HG02981 (cell line): Measurements from ENCODE around the gene SLC37A3.
"Not testable (repeated sequence)": the region's sequence is repeated elsewhere in the genome, so short reads cannot be mapped to it uniquely, and the experiment has no call there.

Experiments
- ATAC-seq: cut with Tn5 transposase; IDR thresholded peaks from one replicate; pipeline ENCODE4 v1.9.1; 2021; ENCODE audit warnings: mild to moderate bottlenecking, moderate library complexity; ENCODE audit not compliant: unreplicated experiment

Gene SLC37A3, protein sequence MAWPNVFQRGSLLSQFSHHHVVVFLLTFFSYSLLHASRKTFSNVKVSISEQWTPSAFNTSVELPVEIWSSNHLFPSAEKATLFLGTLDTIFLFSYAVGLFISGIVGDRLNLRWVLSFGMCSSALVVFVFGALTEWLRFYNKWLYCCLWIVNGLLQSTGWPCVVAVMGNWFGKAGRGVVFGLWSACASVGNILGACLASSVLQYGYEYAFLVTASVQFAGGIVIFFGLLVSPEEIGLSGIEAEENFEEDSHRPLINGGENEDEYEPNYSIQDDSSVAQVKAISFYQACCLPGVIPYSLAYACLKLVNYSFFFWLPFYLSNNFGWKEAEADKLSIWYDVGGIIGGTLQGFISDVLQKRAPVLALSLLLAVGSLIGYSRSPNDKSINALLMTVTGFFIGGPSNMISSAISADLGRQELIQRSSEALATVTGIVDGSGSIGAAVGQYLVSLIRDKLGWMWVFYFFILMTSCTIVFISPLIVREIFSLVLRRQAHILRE

DNA sequence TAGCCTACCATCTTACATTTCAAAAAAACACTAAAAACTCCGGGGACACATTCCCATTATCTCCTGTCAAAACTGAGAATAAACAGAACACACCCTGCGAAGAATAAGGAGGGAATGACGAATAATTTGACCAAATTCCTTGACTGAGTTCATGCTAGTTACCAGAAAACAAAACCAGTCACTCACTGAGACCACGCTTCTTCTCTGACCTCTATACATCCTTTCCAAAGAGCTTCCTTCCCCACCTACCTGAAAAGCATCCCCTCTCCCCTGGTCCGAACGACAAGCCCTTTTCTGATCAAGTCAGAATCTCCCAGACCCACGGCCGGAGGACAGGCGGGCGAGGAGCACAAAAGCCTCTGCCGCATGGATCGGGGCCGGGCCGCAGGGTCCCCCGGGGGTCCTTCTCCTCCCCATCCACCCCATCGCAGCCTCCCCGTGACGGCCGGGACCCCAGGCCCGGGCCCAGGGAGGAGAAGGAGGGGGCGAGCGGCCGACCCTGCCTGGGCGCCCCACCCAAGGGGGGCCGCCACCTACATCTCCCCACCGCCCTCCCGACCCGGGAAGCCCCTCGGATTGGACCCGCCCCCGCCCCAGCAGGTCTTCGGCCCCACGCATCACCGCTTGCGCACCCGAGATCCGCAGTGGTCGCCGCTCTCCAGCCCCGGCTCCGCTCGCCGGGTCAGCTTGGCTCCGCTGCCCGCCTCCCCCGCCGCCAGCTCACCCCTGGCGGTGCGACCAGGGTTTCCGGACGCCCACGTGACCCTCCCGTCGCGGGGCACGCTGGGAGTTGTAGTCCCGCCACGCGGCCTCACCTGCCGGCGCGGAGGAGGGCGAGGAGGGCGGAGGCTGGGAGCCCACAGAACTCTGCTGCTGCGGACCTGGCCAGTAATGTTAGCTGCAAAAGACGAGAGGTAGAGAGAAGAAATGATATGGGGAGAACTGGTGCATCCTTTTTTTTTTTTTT lies at the start of gene SLC37A3:
SLC37A3 (minus strand) TSS at position 747 of the 967 bp plus-strand sequence. CDS start 16,004 bp downstream, outside the sequence.
- peak; percentile 99 for ATAC-seq

DNA sequence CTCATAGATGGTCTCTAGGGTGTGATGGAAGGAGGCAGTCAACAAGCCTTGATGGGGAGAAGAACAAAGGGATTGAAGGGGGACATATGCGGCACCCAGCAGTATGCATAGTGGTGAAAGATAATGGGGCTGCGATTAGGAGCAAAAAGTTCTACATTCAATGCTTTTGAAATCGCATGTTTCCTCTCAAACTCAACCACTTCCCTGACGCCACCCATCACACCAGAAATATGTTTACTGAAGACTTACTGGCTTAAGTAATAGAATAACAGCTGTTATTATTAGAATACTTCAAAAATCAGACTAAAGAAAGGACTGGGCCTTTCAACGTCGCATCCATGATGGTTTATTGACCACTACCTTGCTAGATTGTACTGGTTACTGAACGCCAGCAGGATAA lies 49.5 kb upstream of the SLC37A3 start:
- ATAC-seq, result no peak

DNA sequence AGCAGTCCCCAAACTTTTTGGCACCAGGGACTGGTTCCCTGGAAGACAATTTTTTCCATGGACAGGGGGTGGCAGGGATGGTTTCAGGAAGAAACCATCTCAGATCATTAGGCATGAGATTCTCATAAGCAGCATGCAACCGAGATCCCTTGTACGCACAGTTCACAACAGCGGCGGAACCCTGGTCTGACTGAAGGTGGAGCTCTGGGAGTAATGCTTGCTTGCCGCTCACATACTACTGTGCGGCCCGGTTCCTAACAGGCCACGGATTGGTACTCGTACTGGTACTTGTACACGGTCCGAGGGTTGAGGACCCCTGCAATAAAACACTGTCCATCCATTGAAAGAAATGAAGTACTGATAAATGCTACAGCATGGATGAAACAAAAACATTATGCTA lies 48.1 kb upstream of the SLC37A3 start:
- ATAC-seq, result no peak

DNA sequence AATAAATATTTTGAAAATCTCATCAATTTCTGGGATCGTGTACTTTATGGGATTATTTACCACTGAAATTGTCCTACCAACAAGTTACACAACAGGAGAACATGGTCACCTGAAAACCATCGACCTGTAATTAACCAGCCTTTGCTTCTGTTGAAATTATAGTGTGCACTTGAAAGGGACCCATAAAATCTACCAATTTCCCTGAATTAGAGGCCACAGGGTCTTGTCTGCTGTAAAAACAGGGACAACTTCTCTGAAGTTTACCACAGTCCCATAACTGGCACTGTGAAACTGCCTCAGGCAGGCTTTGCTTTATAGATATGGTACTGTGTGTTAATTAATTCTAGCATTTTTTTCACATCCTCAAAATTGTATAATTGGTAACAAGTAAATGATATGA lies 43.2 kb upstream of the SLC37A3 start:
- ATAC-seq, result no peak

DNA sequence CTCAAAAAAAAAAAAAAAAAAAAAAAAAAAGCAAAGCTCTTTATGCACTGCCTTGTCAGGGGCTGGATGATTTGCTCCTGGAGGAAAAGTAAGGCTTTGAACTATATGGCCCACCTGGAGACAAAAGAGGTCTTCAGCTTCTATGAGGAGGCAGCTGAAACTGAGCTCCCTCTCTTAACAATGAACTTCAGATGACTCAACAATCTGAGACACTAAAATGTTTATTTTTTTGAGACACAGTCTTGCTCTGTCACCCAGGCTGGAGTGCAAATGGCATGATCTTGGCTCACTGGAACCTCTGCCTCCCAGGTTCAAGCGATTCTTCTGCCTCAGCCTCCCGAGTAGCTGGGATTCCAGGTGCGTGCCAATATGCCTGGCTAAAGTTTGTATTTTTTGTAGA lies 42.3 kb upstream of the SLC37A3 start:
- ATAC-seq, result no peak

DNA sequence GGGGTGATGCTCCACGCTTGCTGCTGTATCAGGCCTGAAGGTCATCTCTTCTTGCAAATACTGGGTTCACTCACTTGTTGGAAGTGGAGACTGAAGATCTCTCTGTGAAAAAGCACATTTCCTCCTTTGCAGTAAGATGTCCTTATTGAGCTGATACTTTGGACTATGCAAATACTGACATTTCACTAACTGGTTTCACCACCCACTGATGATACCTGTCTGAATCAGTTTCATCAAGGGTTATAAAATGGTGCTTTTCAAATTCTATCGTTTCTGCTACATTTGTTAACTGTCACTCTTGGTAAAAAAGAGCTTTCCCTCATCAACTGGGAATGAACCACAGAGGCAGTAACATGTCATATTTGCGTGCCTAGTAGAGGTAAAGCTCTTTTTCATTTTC lies 41.0 kb upstream of the SLC37A3 start:
- no peak for ATAC-seq

DNA sequence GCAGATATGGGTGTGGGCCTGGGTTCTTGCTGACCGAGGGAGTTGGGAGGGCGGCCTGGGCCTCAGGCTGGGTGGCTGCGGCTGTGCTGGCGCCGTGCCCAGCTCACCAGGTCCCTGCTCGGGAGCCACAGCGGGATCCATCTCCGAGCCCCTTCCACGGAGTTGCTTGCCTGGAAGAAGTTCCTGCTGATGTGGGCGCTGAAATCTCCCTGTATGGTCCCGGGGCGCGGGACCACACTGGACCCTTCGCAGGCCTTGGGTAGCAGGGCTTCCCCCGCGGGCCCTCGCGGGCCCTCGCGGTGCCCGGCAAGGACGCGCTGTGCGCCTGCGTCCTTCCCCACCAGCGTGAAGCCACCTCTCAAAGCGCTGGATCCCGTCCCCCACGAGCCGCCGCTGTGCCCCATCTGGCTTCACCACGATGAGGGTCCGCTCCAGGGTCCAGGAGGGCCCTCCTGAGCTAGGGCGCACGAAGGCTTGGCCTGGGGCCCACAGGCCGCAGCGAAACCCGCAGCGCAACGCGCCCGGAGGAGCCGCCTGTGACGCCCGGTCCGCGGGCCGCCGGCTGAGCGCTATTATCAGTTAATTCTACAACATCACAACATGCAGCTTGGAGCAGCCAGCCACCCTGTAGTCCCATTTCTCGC lies 37.0 kb upstream of the SLC37A3 start:
- ATAC-seq, result no peak

DNA sequence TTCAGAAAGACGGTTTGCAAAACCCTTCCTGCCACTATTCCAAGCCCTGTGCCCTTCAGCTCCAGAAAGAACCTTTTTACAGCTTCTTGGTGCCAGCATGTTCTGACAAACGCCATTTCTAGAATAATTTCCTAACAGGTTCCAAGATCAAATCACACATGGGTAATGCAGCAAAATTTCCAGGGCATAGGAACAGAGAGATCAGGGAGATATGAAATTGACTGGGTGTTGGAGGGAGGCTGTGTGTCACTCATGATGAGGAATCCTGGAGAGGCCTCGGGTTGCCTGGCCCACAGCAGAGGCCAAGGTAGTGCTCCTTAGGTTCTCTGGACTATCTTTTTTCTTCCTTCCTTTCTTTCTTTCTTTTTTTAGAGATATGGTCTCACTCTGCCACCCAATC lies 35.1 kb upstream of the SLC37A3 start:
- no peak for ATAC-seq

DNA sequence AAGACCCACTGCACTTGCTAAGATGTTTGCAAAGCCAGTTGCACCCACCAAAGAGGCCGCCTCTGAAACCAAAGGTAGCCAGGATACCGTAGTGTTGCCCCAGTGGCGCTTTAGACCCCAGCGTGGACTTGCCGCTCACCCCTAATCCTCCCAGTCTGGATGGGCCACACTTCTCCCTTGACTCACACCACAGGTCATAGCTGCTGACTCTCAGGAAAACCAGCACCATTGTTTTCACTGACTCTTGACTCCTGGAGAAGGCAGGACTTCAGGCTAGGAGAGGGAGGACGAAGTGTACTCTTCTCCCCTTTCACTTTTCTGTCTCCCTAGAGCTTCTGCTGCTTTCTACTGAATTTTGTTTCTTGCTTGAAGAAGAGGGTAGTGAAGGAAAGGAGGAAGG lies 27.8 kb upstream of the SLC37A3 start:
- ATAC-seq, result no peak

DNA sequence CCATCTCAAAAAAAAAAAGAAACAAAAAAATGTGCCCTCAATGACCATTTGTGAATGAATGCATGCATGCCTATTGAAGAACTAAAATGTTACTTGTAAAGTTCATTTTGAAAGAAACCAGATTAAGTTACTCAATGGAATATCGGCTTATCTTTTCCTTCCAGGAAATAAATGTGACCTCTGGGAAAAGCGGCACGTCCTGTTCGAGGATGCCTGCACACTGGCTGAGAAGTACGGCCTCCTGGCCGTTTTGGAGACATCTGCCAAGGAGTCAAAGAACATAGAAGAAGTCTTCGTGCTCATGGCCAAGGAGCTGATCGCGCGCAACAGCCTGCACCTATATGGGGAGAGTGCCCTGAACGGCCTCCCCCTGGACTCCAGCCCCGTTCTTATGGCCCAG lies 27.4 kb upstream of the SLC37A3 start:
- no peak for ATAC-seq

DNA sequence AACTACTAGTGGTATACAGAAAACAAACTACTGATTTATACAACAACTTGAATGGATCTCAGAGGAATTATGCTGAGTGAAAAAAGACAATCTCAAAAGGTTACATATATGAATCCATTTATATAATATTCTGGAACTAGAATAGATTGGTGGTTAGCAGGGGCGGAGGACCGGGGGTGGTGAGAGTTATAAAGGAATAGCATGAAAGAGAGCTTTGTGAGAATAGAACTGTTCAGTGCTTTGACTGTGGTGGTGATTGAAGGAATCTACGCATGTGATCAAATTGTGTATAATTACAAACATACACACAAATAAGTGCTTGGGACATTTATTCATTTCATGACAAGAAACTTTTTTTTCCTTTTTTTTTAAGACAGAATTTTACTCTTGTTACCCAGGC lies 25.2 kb upstream of the SLC37A3 start:
- no peak for ATAC-seq

DNA sequence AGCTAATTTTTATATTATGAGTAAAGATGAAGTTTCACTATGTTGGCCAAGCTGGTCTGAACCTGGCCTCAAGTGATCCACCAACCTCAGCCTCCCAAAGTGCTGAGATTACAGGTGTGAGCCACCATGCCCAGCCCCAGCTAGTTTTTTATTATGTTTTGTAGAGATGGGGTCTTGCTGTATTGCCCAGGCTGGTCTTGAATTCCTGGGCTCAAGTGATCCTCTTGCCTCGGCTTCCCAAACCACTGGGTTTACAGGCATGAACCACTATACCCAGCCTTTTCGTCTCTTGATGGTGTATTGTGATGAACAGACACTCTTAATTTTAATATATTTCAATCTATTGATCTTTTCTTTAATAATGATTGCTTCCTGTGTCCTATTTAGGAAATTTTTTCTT lies 23.2 kb upstream of the SLC37A3 start:
- no peak for ATAC-seq

DNA sequence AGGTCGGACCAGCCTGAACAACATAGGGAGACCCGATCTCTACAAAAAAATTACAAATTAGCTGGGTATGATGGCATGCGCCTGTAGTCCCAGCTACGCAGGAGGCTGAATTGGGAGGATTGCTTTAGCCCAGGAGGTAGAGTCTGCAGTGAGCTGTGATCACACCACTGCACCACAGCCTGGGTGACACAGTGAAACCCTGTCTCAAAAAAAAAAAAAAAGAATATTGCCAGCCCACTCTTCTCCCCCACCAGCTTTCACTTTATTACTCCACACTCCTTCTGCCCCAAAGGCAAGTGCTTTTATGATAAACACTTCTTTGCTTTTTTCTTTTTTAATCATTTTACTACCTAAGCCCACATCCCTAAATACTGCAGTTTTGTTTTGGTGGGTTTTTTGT lies 20.3 kb upstream of the SLC37A3 start:
- ATAC-seq, result no peak

DNA sequence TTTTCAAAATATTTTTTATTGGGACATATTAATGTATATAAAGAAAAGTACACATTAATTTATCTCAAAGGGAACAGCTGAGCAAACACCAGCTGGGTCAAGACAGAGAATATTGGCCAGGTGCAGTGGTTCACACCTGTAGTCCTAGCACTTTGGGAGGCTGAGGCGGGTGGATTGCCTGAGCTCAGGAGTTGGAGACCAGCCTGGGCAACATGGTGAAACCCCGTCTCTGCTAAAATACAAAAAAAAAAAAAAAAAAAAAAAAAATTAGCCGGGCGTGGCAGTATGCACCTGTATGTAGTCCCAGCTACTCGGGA lies 19.8 kb upstream of the SLC37A3 start:
- ATAC-seq, result not testable (repeated sequence)

DNA sequence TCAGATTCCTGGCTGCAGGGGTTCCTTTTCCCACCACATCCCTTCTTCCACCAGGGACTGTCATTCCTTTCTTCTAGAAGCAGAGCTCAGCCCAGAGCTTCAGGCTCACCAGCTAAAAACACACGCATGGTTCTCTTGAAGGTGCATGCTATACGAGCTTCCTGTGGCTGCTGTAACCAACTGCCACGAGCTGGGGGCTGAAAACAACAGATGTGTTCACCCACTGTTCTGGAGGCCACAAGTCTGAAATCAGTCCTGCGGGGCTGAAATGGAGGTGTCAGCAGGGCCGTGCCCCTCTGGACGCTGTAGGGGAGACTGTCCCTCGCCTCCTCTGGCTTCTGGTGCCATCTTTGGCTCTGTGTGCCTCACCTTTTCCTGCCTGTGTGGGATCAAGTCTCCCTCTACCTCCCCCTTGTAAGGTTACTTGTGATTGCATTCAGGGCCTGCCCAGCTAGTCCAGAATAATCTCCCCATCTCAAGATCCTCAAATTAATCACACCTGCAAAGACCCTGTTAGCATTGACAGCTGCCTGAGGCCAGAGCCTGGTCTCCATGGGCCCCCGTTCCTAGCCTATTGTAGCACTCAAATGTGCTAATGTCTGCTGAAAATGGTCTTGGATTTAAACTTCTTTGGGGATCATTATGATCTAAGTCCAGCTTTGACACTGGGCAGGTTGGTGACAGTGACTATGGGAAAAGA lies 19.3 kb upstream of the SLC37A3 start:
- no peak for ATAC-seq

DNA sequence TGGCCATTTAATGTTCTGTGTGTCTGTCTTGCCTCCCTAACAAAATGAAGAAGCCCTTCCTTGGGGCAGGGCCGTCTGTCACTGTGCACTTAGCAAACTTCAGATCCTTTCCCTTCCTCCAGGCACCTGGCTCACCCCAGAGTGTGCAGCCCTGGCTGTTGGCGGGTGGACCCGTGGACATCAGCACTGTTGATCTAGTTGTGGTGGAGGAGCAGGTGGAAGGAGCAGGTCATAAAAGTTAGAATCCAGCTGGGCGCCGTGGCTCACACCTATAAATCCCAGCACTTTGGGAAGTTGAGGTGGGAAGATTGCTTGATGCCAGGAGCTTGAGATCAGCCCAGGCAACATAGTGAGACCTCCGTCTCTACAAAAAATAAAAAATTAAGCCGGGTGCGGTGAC lies 18.2 kb upstream of the SLC37A3 start:
- no peak for ATAC-seq

DNA sequence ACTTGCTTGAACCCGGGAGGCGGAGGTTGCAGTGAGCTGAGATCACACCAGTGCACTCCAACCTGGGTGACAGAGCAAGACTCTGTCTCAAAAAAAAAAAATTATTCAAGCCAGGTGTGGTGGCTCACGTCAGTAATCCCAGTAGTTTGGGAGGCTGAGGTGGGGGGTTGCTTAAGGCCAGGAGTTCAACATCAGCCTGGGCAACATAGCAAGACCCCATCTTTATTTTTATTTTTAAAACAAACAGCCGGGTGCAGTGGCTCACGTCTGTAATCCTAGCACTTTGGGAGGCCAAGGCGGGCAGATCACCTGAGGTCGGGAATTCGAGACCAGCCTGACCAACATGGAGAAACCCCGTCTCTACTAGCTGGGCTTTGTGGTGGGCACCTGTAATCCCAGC lies 17.5 kb upstream of the SLC37A3 start:
- ATAC-seq, result not testable (repeated sequence)

DNA sequence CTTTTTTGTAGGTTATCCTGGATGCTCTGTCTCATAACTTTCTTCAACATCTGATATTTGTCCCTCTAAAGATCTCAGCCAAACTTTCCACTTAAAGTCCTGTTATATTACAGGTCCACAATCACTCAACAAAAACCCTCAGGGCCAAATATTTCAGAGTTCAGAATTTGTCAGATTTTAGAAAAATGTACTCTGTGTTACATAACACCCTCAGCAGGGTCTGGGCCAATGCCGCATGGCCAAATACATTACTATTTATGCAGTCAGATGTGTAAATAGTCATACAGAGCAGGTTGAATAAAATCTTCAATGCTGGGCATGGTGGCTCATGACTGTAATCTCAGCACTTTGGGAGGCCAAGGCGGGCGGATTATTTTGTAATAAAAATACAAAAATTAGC lies 17.0 kb upstream of the SLC37A3 start:
- ATAC-seq, result no peak

DNA sequence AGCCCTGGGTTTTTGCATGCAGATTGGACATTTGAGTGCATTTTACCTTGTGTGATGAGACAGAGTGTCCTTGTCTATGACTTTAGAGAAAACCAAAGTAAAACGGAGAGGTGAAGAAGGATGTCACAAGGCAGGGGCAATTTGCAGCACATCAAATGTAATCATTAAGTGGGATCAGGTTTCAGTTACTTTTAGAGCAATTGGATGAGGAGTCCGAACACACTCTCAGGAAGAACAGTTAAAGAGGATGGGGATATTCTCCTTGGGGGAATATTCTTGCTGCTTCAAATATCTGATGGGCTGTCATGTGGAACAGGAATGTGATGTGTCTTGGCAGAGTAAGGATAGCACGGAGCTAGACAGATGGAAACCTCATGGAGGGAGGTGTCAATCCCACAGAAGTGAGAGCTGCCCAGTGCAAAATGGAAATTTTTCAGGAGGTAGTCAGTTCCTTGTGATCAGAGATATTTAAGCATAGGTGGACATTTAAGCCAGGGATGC lies 6.3 kb upstream of the SLC37A3 start:
- ATAC-seq, result no peak

DNA sequence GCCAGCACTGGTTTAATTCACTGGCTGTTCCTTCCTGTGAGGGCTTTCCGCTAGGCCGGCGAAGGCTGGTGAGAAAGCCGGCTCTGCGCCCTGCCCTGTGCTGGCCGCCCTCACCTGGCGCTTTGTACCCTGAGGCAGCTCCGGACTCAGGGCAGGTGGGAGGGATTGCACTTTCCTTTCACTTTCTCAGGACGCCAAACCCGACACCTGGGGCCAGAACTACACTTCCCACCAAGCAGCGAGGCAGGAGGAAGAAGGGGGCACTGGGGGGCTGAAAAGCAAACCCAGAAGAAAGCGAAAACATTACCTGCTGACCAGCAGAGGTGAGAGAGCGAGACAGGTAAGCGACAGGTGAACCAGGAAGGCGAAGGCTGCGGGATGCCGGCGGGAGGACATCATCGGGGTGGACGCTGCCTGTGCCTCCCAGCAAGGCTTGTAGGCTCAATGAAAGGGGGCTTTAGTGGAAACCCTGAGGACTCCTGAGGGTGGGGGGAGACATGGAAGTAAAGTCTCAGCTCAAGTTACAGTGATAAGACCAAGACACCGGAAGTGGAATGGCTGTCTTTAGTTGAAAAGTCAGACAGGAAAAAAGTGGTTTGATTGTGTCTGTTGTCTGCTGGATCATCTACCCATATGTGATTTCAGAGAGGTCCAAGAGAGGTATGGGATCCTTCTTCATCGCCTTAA lies 5.7 kb upstream of the SLC37A3 start, which contains the start of gene RAB19:
RAB19 (plus strand) TSS at position 181 of the 687 bp plus-strand sequence. CDS start 3,589 bp downstream, outside the sequence.
- no peak for ATAC-seq
